ENCODE measurements around the gene TMEM30B.
"Not testable (repeated sequence)": the region's sequence is repeated elsewhere in the genome, so short reads cannot be mapped to it uniquely, and the experiment has no call there.

Gene TMEM30B, protein sequence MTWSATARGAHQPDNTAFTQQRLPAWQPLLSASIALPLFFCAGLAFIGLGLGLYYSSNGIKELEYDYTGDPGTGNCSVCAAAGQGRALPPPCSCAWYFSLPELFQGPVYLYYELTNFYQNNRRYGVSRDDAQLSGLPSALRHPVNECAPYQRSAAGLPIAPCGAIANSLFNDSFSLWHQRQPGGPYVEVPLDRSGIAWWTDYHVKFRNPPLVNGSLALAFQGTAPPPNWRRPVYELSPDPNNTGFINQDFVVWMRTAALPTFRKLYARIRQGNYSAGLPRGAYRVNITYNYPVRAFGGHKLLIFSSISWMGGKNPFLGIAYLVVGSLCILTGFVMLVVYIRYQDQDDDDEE

DNA sequence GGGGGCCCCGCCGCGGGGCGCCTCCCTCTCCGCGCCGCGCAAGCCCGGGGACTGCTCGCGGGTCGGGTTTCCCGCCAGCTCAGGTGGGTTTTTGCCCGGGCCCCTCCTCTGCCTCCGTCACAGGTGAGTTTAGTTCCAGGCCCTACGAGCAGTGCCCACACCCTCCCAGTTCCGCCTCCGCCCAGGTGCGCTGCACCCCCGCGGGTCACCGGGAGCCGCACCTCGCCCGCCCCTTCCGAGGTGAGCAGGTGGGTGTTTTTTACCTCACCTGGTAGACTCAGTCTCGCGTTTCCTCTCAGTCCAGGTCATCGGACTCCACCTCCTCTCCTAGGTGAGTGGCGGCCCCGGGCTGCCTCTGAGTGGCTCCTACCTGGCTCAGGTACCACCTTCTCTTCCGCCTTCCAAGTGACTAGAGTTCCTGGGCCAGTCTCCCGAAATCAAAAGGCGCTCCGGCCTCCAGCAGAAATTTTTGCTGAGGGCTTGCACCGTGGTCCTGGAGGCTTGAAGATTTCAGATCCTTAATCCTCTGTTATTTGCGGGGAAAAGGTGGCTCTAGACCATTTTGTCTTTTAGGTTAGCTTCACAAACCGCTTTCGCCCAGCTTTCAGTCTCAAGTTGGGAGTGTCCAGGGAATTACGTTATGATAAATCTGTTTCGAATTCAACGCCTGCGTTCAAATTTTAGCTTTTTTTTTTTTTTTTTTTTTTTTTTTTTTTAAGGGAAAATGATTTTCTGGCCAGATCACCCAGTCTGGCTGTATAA lies at the start of gene TMEM30B:
Gene TMEM30B, minus strand, starts transcription at position 153 of the 762 bp plus-strand sequence. CDS start 191 bp downstream, outside the sequence.
- DNase-seq (ENCODE audit: low read depth in 2 of 2), result peak in 1 of 2 donors; percentile 4

DNA sequence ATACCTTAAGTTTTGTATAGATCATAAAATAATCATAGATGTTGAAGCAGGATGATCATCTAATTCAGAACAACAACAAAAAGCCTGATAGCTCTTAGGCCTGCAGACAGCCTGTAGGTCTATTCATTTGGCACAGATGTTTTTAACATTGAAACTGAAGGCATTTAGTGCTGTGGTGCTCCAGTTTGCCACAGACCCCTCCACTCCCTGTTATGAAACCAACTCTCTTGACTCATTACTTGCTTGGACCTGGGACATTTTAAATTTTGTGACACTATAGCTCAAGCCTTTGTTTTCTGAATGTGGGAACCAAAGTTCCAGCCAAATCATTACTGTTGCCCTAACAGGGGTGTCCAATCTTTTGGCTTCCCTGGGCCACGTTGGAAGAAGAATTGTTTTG lies 49.4 kb upstream of the TMEM30B start:
- no peak for DNase-seq (ENCODE audit: low read depth in 2 of 2)

DNA sequence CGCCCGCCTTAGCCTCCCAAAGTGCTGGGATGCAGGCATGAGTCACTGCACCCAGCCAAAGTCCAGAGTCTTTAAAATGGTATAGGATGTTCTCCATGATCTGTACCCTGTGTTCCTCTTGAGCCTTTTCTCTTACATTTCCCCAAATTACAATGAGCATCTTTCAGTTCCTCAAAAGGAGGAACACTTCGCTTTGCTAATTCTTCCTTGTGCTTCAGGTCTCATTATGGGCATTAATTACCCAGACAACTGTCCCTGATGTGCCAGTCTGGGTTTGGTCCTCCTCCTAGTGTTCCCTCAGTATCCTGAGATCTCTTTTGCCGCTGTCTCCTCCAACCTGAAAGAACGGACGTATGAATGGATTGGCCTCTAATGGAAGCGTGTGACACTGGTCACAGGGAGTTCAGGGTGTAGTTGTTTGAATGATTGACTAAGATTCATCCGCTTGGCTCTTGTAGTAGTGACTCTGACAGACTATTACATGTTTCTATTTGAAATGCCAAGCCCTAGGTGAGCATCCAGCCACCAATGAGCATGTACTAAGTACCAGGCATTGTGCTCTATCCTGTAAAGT lies 48.4 kb upstream of the TMEM30B start:
- no peak for DNase-seq (ENCODE audit: low read depth in 2 of 2)

DNA sequence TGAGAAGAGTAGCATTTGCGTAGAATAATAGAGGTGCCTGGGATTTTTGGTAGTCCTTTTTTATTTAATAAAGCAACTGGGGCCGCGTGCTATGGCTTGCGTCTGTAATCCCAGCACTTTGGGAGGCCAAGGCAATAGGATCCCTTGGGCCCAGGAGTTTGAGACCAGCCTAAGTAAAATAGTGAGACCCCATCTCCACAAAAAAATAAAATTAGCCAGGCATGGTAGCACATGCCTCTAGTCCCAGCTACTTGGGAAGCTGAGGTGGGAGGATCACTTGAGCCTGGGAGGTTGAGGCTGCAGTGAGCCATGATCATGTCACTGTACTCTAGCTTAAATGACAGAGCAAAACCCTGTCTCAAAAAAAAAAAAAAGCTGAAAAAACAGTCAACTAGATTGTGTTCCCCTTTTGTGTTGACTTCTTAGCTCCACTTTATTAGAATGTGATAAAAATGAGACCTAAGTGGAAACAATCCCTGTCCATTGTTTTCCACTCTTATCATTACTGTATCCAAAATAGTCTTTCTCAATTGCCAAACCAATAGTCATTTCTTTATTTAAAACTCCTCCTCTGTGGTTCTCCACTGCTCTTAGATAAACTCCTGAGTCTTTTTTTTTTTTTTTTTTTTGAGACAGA lies 47.6 kb upstream of the TMEM30B start:
- no peak for DNase-seq (ENCODE audit: low read depth in 2 of 2)

GRCh38 chr14:61326847-61327246 lies 45.7 kb upstream of the TMEM30B start:
- DNase-seq (ENCODE audit: low read depth in 2 of 2), result no peak

DNA sequence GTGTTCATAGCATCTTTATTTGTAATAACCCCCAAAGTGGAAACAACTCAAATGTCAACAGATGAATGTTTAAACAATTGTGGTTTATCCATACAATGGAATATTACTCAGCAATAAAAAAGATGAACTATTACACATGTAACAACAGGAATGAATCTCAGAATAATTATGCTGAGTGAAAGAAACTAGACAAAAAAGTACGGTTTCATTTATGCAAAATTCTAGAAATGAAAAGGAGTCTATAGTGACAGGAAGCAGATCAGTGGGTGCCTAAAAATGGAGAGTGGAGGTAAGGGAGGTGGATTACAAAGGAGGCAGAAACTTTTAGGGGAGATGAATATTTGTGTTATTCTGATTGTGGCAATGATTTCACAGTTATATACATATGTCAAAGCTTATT lies 45.0 kb upstream of the TMEM30B start:
- DNase-seq (ENCODE audit: low read depth in 2 of 2), result no peak

- no peak for DNase-seq (ENCODE audit: low read depth in 2 of 2)
Measured at GRCh38 chr14:61325166-61325565, 44.0 kb upstream of the TMEM30B start.

GRCh38 chr14:61323970-61324369 lies 42.8 kb upstream of the TMEM30B start:
- no peak for DNase-seq (ENCODE audit: low read depth in 2 of 2)

DNA sequence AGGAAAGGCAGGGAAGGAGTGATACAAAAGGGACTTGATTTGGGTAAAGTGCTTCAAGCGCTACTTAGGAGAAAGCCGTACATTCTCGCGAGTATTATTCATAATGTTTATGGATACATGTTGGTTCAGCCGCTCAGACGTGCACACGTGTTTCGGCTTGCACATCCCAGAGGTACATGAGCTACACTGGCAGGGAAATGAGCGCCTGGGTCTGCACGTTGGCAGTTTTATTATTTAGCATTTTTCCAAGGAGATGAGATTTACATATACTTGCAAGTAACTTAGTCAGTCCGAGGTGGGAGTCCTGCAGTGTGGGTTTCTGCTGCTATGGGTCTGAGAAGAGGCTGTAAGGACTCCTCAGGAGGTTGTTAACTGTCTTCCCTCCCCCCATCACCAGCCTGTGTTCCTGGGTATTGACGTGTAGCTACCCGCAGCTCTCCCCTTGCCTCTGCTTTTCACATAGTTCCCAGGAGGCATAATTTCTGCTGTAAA lies 41.7 kb upstream of the TMEM30B start:
- DNase-seq (ENCODE audit: low read depth in 2 of 2), result no peak

GRCh38 chr14:61322011-61322798 lies 41.1 kb upstream of the TMEM30B start:
- DNase-seq (ENCODE audit: low read depth in 2 of 2), result no peak

DNA sequence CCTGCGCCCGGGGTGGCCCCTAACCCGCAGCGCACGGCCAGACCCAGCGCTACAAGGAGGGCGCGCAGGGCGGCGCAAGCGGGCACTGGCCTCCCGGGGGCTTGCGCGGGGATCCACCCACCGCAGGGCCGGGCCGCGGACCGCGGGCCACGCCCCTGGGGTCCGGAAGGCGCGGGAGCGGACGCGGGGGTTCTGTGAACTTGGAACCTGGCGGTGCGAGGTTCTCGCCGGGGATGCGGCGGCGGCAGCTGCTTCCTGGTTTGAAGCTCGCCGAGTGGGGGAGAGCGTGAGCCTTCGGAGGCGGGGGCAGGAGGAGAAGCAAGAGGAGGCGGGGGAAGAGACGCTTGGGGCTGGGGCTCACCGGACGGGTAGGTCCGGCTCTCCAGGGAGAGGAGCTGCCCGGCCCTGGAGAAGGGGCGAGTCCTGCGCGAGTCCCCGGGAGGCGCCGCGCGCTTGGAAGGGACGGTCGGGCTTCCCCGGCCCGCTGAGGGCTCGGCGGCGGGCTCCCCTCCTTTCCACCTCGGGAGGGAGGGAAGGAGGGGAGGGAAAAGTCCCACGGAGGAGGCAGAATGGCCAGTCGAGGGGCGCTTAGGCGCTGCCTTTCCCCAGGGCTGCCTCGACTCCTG lies 40.4 kb upstream of the TMEM30B start, which contains the start of gene PRKCH:
Gene PRKCH, plus strand, starts transcription at position 195 of the 626 bp plus-strand sequence. CDS start 523 bp downstream, outside the sequence.
- DNase-seq (ENCODE audit: low read depth in 2 of 2), result peak; percentile 65 to 74

GRCh38 chr14:61320806-61321384 lies 39.8 kb upstream of the TMEM30B start:
- no peak for DNase-seq (ENCODE audit: low read depth in 2 of 2)

DNA sequence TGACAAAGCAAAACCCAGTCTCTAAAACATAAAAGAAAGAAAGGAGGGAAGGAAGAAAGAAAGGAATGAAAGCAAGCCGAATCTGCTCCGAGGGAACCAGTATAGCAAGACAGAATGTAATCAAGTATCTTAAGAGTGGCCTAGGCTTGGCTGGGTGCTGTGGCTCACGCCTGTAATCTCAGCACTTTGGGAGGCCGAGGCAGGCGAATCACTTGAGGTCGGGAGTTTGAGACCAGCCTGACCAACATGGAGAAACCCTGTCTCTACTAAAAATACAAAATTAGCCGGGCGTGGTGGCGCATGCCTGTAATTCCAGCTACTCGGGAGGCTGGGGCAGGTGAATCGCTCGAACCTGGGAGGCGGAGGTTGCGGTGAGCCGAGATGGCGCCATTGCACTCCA lies 39.0 kb upstream of the TMEM30B start:
- DNase-seq (ENCODE audit: low read depth in 2 of 2), result not testable (repeated sequence)

DNA sequence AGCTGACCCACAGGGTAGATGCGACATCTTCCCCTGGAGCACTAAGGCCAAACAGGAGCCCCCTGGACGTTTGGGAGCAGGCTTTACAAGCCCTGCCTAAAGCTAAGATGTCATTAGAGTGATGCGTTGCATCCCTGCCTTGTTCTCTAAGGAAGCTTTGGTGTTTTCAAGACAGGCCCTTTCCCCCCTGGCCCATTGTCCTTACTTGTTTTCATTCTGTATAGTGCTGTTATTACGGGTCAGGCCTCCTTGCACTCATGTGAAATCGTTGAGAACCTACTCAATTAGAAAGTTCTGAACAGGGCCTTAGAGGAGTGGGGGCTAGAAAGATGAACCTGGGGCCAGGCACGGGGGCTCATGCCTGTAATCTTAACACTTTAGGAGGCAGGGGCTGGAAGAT lies 38.6 kb upstream of the TMEM30B start:
- no peak for DNase-seq (ENCODE audit: low read depth in 2 of 2)

DNA sequence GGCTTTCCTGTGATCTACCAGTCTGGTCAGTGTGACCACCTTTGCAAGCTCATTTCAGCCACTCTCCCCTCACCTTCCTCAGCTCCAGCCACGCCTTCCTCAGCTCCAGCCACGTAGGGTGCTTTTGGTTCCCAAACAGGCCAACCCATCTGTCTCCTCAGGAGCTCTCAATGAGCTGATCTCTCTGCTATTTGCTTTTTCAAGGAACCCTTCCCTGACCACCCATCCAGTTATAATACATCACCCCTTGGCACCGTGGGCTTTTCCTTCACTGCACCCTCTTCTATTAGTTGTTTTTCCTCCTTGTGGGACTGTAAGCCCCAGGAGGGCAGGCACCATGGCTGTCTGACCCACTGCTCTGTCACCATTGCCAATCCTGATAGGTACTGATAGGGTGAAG lies 37.9 kb upstream of the TMEM30B start:
- DNase-seq (ENCODE audit: low read depth in 2 of 2), result no peak

DNA sequence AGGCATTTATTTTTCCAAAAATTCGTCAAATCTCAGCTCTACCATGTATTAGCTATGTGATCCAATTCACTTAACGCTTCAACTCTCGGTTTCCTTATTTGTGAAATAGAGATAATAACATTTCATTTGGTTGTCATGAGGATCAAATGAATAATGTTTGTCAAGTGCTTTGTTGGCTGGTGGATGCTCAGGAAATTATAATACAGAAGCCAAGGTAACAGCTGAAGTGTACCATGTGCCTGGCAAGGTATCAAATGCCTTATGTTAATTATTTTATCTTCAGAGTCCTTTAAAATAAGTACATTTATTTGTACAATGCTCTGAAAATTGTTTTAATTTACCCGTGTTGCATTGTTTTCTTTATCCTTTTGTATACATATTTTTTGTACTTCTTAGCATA lies 34.2 kb upstream of the TMEM30B start:
- no peak for DNase-seq (ENCODE audit: low read depth in 2 of 2)

DNA sequence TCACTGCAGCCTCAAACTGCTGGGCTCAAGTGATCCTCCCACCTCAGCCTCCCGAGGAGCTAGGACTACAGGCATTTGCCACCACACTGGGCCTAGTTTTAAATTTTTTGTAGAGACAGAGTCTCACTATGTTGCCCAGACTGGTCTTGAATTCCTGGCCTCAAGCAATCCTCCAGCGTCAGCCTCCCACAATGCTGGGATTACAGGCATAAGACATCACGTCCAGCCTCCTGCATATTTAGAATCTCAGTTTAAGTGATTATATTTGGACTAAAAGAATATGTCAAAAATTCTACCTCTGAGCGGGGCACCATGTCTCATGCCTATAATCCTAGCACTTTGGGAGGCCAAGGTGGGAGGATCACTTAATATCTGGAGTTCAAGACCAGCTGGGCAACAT lies 27.6 kb upstream of the TMEM30B start:
- not testable (repeated sequence) for DNase-seq (ENCODE audit: low read depth in 2 of 2)

DNA sequence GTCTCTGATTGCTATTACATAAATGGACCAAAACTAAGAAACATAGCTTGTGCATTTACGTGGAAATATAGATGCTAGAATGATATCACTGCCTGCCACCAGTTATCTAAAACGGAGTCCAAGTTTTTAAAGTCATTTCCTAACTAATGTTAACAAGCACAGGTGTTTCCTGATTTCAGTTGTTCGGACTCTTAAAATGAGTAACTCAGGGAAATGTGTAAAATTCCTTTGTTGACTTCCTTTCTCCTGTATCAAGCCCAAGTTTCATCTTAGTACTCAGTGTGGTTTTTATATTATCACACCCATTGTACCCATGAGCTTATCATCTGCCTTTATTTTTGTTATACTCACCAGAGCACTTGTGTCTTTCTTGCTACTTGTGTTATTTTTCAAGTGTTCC lies 27.1 kb upstream of the TMEM30B start:
- DNase-seq (ENCODE audit: low read depth in 2 of 2), result no peak

GRCh38 chr14:61304688-61305087 lies 23.6 kb upstream of the TMEM30B start:
- no peak for DNase-seq (ENCODE audit: low read depth in 2 of 2)

DNA sequence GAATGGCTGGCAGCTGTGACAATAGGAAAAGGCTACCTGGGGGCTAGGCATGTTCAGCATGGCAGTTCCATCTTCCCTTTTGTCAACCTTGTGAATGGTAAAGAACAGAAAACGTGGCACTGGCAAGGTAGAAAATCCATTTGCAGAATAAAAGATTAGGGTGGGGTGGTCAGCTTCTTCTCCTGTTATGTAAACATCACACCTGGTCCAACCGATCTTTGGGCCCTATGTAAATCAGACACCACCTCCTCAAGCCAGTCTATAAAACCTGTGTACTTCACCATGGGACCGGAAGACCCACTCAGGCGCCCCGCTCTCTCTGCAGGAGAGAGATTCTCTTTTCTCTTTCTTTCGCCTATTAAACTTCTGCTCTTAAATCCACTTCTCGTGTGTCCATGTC lies 19.6 kb upstream of the TMEM30B start:
- DNase-seq (ENCODE audit: low read depth in 2 of 2), result no peak
